Measurements from ENCODE around the gene SMOC2. TPM values are rescaled to one million over a fixed set of nuclear protein-coding genes. Genes with fewer than 3 reads are reported as not detected.

The SMOC2 gene
- total and polyA plus RNA-seq, 2 of the 13 experiments (the other 11 are each of a cell fraction or from before 2014, with no cell fraction given) = not detected

DNA sequence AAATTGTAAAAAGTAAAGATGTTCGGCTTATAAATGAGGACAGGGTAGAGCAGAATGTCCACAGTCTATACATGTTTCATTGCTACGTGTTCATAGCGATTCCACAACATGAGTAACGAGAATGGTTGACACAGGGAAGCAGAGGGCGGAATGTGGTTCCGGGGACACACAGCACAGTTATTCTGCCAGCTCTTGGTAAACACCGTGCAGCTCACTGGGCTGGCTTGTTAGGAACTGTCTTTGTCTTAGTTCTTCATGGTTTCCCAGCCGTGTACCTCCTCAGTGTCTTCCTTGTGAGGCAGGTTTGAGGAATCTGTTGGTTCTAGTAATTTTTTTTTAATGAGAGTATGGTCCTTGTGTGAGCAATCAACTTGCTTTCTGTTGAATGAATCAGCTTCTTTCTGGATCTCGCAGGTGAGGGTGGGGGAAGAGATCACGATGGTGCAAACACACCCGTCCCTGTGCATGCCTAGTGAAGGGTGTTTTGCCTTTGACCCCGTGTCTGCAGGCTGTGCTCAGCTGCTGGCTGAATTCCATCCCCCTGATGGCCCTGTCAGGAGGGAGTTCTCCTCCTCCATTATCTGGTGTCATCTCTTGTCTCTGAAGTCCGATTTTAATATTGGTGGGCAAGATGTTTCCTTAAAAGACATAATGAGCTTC, 168.2 kb downstream of the SMOC2 start:
- Histone ChIP-seq H3K4me3 (replicated peaks in 1 of 3; ENCODE audit: insufficient read depth in 1 of 3, low read depth in 2 of 3, low read length in 3 of 3) (no peak overlapping the region), H2AFZ (ENCODE audit: low read length) (no peak overlapping the region), H3K9me3 (ENCODE audit: low read length) (no peaks in the 10 kb centered on the region), H4K20me1 (ENCODE audit: insufficient read depth, low read length) (no peaks in the 10 kb centered on the region), H3K4me1 (ENCODE audit: insufficient read depth, low read length) (no peaks in the 10 kb centered on the region), H3K4me2 (ENCODE audit: low read depth, low read length) (no peak overlapping the region), H3K36me3 (replicated peaks in 1 of 2; ENCODE audit: control insufficient read depth in 1 of 2, insufficient read depth in 2 of 2, low read length in 2 of 2) (no peaks in the 10 kb centered on the region), H3K9ac (ENCODE audit: insufficient read depth, low read depth, low read length) (no peak overlapping the region), H3K27ac (ENCODE audit: extremely low read length, insufficient read depth, low read length) (no peak overlapping the region), H3K27me3 (ENCODE audit: control insufficient read depth in 1 of 2, insufficient read depth in 2 of 2, low read length in 2 of 2) (peaks cover 1 to 49% of the 10 kb centered on the region in 2 experiments; a peak in 4 of 5 replicates), H3K79me2 (ENCODE audit: insufficient read depth, low read length) (no peaks in the 10 kb centered on the region)
- 17% methylated on average over 13 of the region's 13 CpGs for WGBS (ENCODE audit: low lambda C conversion rate)
- in situ Hi-C loops (cut with HindIII; ENCODE audit: extremely low pct_ligation_motif_present, low pct_unique_long_range_greater_than_20kb) (no loop called here), intact Hi-C loops (cut with micrococcal nuclease; ENCODE audit: unreplicated experiment) (no loop called here)
- TF ChIP-seq ZNF350 (CRISPR knock-in tag; IDR thresholded peaks at IDR 0.05; ENCODE audit: borderline replicate concordance, low read depth) = no peak
- no peak for TF ChIP-seq REL (CRISPR knock-in tag; conservative IDR thresholded peaks at IDR 0.05)
- TF ChIP-seq SNRNP70 (IDR thresholded peaks at IDR 0.05; ENCODE audit: low read depth, low read length) = no peak
- no peak for TF ChIP-seq KDM2A (CRISPR knock-in tag; IDR thresholded peaks at IDR 0.05; ENCODE audit: borderline replicate concordance, low read depth)
- TF ChIP-seq, protein P1, sequence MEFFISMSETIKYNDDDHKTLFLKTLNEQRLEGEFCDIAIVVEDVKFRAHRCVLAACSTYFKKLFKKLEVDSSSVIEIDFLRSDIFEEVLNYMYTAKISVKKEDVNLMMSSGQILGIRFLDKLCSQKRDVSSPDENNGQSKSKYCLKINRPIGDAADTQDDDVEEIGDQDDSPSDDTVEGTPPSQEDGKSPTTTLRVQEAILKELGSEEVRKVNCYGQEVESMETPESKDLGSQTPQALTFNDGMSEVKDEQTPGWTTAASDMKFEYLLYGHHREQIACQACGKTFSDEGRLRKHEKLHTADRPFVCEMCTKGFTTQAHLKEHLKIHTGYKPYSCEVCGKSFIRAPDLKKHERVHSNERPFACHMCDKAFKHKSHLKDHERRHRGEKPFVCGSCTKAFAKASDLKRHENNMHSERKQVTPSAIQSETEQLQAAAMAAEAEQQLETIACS (CRISPR knock-in tag; IDR thresholded peaks at IDR 0.05) = no peak
- no peak for TF ChIP-seq MAFK (conservative IDR thresholded peaks at IDR 0.05 in 1 of 2, IDR thresholded peaks at IDR 0.05 in 1 of 2; ENCODE audit: low read length in 2 of 2)
- no peak for TF ChIP-seq TSC22D2 (CRISPR knock-in tag; IDR thresholded peaks at IDR 0.05; ENCODE audit: borderline replicate concordance)
- ATAC-seq (no peak; the same call in 2 of the 3 replicates), DNase-seq (ENCODE audit: low spot score) (no peak), FAIRE-seq (no peak)
- BruUV-seq (replicated peaks) = no TSS peak
- ChIA-PET POLR2A (no interaction called here), CTCF (ENCODE audit: low intra/inter-chr PET ratio, low total read pairs) (no interaction called here)

All from HepG2 (cell line).